Activated T-cell treated with anti-CD3 and anti-CD28 coated beads, Interleukin-2, amount 50 U/mL, for 4 hours (primary cell): ENCODE measurements around the gene ZNF212. TPM values are rescaled to one million over a fixed set of nuclear protein-coding genes. Genes with fewer than 3 reads are reported as not detected.

Source experiments
- ATAC-seq, 2 donors: fragments of 200-7000 bp; cut with Tn5 transposase; one replicate each; pipeline ENCODE4 v1.10.0; 2021
- DNase-seq: peaks from one replicate; pipeline ENCODE4 v3.0.0-alpha.2; 2020
- H3K27me3 Mint-ChIP-seq: one replicate; pipeline ENCODE4 v1.8.0; 2021; ENCODE audit warnings: low read depth, mixed read lengths
- H3K36me3 Mint-ChIP-seq: one replicate; pipeline ENCODE4 v1.8.0; 2022; ENCODE audit warnings: mixed read lengths; ENCODE audit not compliant: insufficient read depth
- H3K4me1 Mint-ChIP-seq: one replicate; pipeline ENCODE4 v1.8.0; 2021; ENCODE audit warnings: low read depth, mixed read lengths
- H3K4me3 Mint-ChIP-seq: one replicate; pipeline ENCODE4 v1.8.0; 2021; ENCODE audit warnings: mild to moderate bottlenecking, moderate library complexity, mixed read lengths
- H3K9me3 Mint-ChIP-seq: one replicate; pipeline ENCODE4 v1.8.0; 2021; ENCODE audit warnings: mixed read lengths
- total RNA-seq, 3 donors: library from RNA; stranded (reverse); gene quantifications; one replicate each; pipeline ENCODE4 v1.2.1, GENCODE V29; 2021

The ZNF212 gene
- total RNA-seq, 3 donors from 2014 or later, result 19.3 to 22.4 (median 20.5) TPM

GRCh38 chr7:149281508-149282330, 42.3 kb downstream of the ZNF212 start:
- H3K4me3 Mint-ChIP-seq, result no peak overlapping the region
- H3K9me3 Mint-ChIP-seq, result no peaks in the 10 kb centered on the region
- ATAC-seq (no peak), DNase-seq (no peak)
- H3K4me1 Mint-ChIP-seq, result peaks cover 27% of the 10 kb centered on the region
- peaks cover 17% of the 10 kb centered on the region for H3K36me3 Mint-ChIP-seq
- H3K27me3 Mint-ChIP-seq, result no peaks in the 10 kb centered on the region

DNA sequence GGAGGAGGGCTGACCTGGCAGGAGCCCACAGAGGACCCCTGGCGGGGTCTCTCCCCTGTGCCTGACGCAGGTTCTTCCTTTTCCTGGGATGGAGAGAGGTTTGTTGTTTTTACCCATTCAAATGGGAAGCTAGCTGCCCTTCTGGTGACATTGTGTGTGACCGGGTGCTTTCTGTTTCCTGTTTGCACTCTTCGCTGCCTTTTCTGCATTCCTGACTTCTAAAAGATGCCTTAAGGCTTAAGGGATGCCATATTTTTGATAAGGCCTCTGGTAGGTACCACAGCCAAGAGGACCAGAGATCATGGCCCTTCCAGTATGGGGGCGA, 42.8 kb downstream of the ZNF212 start:
- H3K36me3 Mint-ChIP-seq, result peaks cover 17% of the 10 kb centered on the region
- no peak for DNase-seq
- H3K4me1 Mint-ChIP-seq, result peaks cover 33% of the 10 kb centered on the region
- H3K27me3 Mint-ChIP-seq, result no peaks in the 10 kb centered on the region
- H3K4me3 Mint-ChIP-seq, result no peak overlapping the region
- no peaks in the 10 kb centered on the region for H3K9me3 Mint-ChIP-seq
- no peak for ATAC-seq

DNA sequence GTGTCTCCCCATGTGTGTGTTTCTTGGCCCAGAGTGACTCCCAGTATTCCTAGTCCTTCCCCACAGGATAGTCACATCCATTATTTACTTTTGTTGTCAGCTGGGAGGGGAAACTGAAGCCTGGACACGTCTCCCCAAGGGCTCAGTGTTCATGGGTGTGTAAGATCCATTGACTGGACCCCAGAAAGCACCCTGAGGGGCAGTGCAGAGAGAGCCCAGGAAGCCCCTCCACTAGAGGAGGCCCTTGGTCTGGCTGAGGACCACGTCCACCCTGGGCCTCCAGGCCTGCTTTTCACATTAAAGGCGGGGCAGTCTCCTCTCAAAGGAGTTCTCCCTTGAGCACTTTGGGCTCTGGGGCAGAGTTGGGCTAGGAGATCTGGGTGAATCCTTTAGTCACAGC, 43.9 kb downstream of the ZNF212 start:
- Mint-ChIP-seq H3K36me3 (peaks cover 18% of the 10 kb centered on the region), H3K4me3 (no peak overlapping the region), H3K9me3 (no peaks in the 10 kb centered on the region), H3K4me1 (peaks cover 41% of the 10 kb centered on the region), H3K27me3 (no peaks in the 10 kb centered on the region)
- DNase-seq (no peak), ATAC-seq (no peak)

DNA sequence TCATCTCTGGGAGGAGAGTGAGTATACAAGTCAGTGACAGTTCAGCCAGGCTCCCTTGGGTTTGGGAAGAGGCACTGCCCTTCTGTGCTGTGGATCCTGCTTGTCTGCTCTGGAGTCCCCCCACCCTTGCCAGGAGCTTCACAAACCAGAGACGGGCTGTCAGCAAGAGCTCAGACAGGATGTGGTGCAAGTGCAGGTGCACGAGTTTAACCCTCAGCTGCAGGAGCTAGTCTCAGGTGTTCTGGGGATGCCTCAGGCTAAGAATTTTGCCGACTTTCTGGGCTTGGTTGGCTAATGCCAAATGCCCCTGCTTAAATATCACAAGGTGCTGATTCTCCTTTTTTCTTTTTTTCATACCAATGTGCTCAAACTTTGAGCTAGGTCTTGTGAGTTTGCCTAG, 44.9 kb downstream of the ZNF212 start:
- peak; percentile 24 for DNase-seq

GRCh38 chr7:149284850-149285585, 45.6 kb downstream of the ZNF212 start:
- H3K36me3 Mint-ChIP-seq, result peaks cover 13% of the 10 kb centered on the region
- no peaks in the 10 kb centered on the region for H3K9me3 Mint-ChIP-seq
- DNase-seq, result peak; percentile 99
- peaks cover 41% of the 10 kb centered on the region for H3K4me1 Mint-ChIP-seq
- peak overlapping the region; percentile 88 for H3K4me3 Mint-ChIP-seq
- H3K27me3 Mint-ChIP-seq, result no peaks in the 10 kb centered on the region
- ATAC-seq, result peak; percentile 97 to 98

More for the DNA sequence above, 44.9 kb downstream of the ZNF212 start:
- H3K4me1 Mint-ChIP-seq, result peaks cover 41% of the 10 kb centered on the region
- no peaks in the 10 kb centered on the region for H3K27me3 Mint-ChIP-seq
- H3K36me3 Mint-ChIP-seq, result peaks cover 15% of the 10 kb centered on the region
- H3K4me3 Mint-ChIP-seq, result peak overlapping the region; percentile 88
- H3K9me3 Mint-ChIP-seq, result no peaks in the 10 kb centered on the region
- ATAC-seq, result no peak

DNA sequence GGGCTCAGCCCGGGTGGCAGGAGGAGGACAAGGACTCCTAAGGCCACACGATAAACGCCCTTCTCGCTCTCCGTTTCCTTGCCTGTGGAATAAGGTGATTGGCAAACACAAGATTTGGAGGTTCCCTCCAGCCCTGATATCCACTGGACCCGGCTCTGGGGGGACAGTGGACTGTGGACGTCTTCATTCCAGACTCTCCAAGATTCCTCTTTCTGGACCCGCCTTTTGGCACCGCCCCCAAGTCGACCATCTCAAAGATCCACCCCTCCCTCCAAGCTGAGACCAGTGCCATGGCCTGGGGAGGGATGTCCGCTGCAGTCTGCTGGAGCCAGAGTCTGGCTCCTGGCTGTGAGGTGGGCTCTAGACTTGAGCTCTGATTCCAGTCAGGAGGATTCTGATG, 46.2 kb downstream of the ZNF212 start:
- Mint-ChIP-seq H3K9me3 (no peaks in the 10 kb centered on the region), H3K4me3 (peak overlapping the region; percentile 88), H3K36me3 (peaks cover 14% of the 10 kb centered on the region), H3K4me1 (peaks cover 41% of the 10 kb centered on the region), H3K27me3 (no peaks in the 10 kb centered on the region)
- ATAC-seq (no peak), DNase-seq (no peak)

- peaks cover 41% of the 10 kb centered on the region for H3K4me1 Mint-ChIP-seq
- DNase-seq (no peak), ATAC-seq (no peak)
- H3K4me3 Mint-ChIP-seq, result peak overlapping the region; percentile 45
- H3K27me3 Mint-ChIP-seq, result no peaks in the 10 kb centered on the region
- peaks cover 15% of the 10 kb centered on the region for H3K36me3 Mint-ChIP-seq
- H3K9me3 Mint-ChIP-seq, result no peaks in the 10 kb centered on the region
Observed at GRCh38 chr7:149286811-149287400, 47.5 kb downstream of the ZNF212 start.

DNA sequence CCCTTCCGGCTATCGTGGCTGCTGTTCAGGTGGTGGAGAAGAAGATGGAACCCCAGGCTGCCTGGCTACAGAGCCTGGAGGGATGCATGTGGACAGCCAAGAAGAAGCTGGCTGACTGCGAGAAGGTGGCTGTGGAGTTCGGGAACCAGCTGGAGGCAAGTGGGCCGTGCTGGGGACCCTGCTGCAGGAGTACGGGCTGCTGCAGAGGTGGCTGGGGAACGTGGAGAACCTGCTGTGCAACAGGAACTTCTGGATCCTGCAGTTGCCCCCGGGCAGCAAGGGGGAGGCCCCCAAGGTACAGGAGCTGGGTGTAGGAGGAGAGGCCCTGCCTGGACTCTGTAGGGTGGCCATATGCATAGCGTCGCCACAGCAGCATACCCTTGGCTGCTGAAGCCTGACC, 48.2 kb downstream of the ZNF212 start:
- H3K4me1 Mint-ChIP-seq, result peaks cover 41% of the 10 kb centered on the region

DNA sequence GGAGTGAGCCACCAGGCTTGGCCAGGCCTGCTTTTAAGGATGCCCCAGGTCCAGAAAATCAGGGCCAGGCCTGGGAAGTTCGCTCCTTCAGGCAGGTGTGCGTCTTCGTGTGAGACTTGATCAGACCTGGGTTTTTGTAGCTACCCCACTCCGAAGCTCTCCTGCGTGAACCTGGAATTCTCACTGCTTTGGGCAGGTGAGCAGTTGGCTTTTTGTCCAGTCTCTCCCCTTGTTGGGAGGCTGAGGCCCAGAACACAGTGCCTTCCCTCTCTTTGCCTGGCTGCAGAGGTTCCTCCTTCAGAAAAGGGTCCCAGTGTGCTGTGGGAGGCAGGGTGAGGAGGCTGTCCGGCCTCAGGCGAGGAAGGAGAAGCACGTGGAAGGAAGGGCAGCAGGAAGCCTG, 49.8 kb downstream of the ZNF212 start:
- ATAC-seq (no peak), DNase-seq (no peak)
- no peaks in the 10 kb centered on the region for H3K27me3 Mint-ChIP-seq
- H3K36me3 Mint-ChIP-seq, result peaks cover 15% of the 10 kb centered on the region
- peaks cover 34% of the 10 kb centered on the region for H3K4me1 Mint-ChIP-seq
- H3K9me3 Mint-ChIP-seq, result no peaks in the 10 kb centered on the region
- H3K4me3 Mint-ChIP-seq, result no peak overlapping the region

More for the DNA sequence above, 48.2 kb downstream of the ZNF212 start:
- ATAC-seq (no peak), DNase-seq (no peak)
- Mint-ChIP-seq H3K4me3 (no peak overlapping the region), H3K27me3 (no peaks in the 10 kb centered on the region), H3K36me3 (peaks cover 11% of the 10 kb centered on the region), H3K9me3 (no peaks in the 10 kb centered on the region)

DNA sequence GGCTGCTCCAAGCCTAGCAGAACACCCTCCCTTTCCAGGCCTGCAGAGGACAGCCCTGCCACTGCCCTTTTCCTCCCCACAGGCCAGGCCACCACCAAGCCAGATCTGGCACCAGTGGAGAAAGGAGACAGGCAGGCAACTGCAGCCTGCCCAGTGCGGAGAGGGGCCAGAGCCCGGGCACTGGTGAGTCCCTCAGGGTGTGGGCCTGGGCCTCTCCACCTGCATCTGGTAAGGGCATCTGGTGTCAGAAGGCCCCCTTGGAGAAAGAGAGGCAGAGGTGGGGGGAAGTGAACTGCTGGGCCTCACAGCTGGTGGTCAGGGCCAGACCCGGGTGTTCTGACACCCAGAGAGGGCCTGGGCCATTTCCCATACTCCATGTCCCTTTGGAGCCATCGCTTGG, 50.4 kb downstream of the ZNF212 start:
- Mint-ChIP-seq H3K4me1 (peaks cover 28% of the 10 kb centered on the region), H3K27me3 (no peaks in the 10 kb centered on the region), H3K4me3 (no peak overlapping the region), H3K9me3 (no peaks in the 10 kb centered on the region), H3K36me3 (peaks cover 17% of the 10 kb centered on the region)
- ATAC-seq, result no peak
- no peak for DNase-seq

DNA sequence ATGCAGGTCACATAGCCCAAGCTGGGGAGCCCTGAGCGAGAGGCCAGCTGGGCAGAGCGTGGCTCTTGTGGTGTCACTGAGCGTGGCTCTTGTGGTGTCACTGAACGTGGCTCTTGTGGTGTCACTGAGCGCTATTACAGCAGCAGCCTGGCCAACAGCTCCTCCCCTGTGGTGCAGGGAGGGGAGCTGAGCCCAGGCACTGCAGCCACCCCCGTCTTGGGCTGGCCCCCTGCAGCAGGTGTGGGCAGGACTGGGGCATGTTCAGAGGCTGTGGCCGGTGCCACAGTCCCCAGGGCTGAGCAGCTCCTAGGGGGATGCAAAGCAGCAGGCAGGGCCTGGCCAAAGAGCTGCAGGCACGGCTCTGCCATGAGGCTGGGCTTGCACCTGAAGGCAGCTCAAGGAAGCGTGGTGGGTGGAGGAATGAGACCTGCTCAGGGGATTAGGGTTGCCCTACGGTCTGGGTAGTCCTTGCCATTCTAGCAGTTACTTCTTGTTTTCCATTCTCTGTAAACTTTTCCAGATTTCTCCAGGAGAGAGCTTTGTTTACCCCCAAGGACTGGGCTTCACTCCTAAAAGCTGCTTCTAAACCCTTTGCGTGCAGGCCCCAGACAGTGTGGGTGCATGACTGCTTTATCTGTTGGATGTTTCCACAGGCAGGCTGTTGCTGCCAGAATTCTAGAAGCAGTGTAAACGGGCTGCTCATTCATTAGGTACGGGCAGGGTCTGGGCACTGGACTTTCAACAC, 51.8 kb downstream of the ZNF212 start:
- Mint-ChIP-seq H3K36me3 (peaks cover 18% of the 10 kb centered on the region), H3K27me3 (no peaks in the 10 kb centered on the region), H3K4me3 (no peak overlapping the region), H3K9me3 (no peaks in the 10 kb centered on the region), H3K4me1 (peaks cover 19% of the 10 kb centered on the region)
- no peak for DNase-seq
- ATAC-seq, result no peak

GRCh38 chr7:149291781-149292461, 52.5 kb downstream of the ZNF212 start:
- no peak overlapping the region for H3K4me3 Mint-ChIP-seq
- H3K36me3 Mint-ChIP-seq, result peaks cover 18% of the 10 kb centered on the region
- no peak for ATAC-seq
- peaks cover 13% of the 10 kb centered on the region for H3K4me1 Mint-ChIP-seq
- no peaks in the 10 kb centered on the region for H3K27me3 Mint-ChIP-seq
- no peak for DNase-seq
- no peaks in the 10 kb centered on the region for H3K9me3 Mint-ChIP-seq

DNA sequence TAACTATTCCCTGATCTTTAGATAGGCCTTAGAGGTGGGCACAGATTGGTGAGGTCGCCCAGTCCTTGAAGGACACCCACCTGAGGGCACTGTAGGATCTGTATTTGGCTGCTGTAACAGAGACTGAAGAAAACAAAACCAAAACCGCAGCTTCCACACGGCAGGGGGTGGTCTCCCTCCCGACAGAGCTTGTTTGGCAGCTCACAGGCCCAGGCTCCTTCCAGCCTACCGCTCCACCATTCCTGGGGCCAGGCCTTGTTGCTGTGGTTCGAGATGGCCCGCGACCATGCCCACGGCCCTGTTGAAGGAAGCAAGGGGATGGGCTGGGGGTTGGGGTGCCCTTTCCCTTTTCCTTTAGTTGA, 53.0 kb downstream of the ZNF212 start:
- no peak for DNase-seq
- Mint-ChIP-seq H3K4me1 (peaks cover 12% of the 10 kb centered on the region), H3K36me3 (peaks cover 17% of the 10 kb centered on the region), H3K4me3 (no peak overlapping the region), H3K27me3 (no peaks in the 10 kb centered on the region), H3K9me3 (no peaks in the 10 kb centered on the region)
- ATAC-seq, result no peak

DNA sequence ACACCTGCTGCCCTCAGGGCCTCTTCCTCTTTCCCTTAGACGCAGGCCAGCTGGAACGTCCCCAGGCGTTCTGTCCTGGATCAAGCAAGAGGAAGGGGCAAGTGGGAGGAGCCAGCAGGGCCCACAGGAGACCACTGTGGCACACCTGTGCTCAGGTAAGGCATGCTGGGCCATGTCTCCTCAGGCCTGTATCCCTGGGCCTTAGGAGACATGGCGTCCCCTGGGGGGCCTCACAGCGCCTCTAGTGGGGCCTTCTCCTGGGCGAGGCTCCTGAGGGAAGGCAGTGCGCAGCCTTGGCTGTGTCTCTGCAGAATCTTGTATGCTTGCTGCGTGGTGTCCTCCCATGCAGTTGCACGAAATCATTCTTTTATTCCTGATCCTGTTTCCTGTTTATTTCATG, 53.9 kb downstream of the ZNF212 start:
- no peaks in the 10 kb centered on the region for H3K27me3 Mint-ChIP-seq
- H3K4me1 Mint-ChIP-seq, result peaks cover 5% of the 10 kb centered on the region
- H3K9me3 Mint-ChIP-seq, result no peaks in the 10 kb centered on the region
- H3K36me3 Mint-ChIP-seq, result peaks cover 11% of the 10 kb centered on the region
- DNase-seq (no peak), ATAC-seq (no peak)
- no peak overlapping the region for H3K4me3 Mint-ChIP-seq
